OCI-LY3 (cell line): ENCODE results near the gene PPP2R5E.

Experiments
- CTCF ChIP-seq: fragments of 200-600, 300-600 bp; sonication (generic); IDR thresholded peaks from 2 replicates; pipeline ENCODE4 v1.5.1; 2014; ENCODE audit warnings: antibody characterized with exemption, low read length, low read depth
- EZH2phosphoT487 ChIP-seq: fragments of 200-600 bp; shearing (Covaris generic); IDR thresholded peaks from 2 replicates; pipeline ENCODE4 v1.6.1; 2018; ENCODE audit warnings: antibody characterized with exemption, mixed run types, low read depth

GRCh38 chr14:63436286-63437098 is 106.7 kb downstream of the PPP2R5E start:
- TF ChIP-seq CTCF = no peak
- TF ChIP-seq EZH2phosphoT487 = no peak
